IMR-90 (cell line): ENCODE measurements around the gene IMPG1. TPM values are rescaled to one million over a fixed set of nuclear protein-coding genes. Genes with fewer than 3 reads are reported as not detected.

Experiments
- ATAC-seq: fragments of 200-7000 bp; cut with Tn5 transposase; 2 replicates; pipeline ENCODE4 v1.9.1; 2020; ENCODE audit warnings: low read depth, mild to moderate bottlenecking, moderate library complexity
- BruUV-seq: library from RNA; stranded (reverse); fragments of 400-500 nt; replicated peaks from 2 replicates; lab custom pipeline; 2021; lab: Mats Ljungman, UMichigan
- CTCF ChIA-PET: fragments of 300-600 bp; formaldehyde crosslinking; extraction: SDS; loops from one replicate; lab custom pipeline; 2021; ENCODE audit warnings: antibody characterized with exemption; lab: Yijun Ruan, JAX
- POLR2A ChIA-PET: fragments of 300-600 bp; sonication (Branson Sonifier 250); formaldehyde crosslinking; loops from one replicate; lab custom pipeline; 2022; ENCODE audit warnings: antibody characterized with exemption; ENCODE audit not compliant: unreplicated experiment; lab: Charles Lee
- DNase-seq: peaks from one replicate; pipeline ENCODE4 v3.0.0; 2013
- H2AFZ ChIP-seq: replicated peaks from 2 replicates; pipeline ENCODE3; 2013; ENCODE audit warnings: low read length, mild to moderate bottlenecking; ENCODE audit not compliant: poor library complexity
- H2AK5ac ChIP-seq: 2 replicates; pipeline ENCODE4 v1.6.1; 2013; ENCODE audit warnings: low read depth, low read length, inconsistent platforms
- H2AK9ac ChIP-seq: replicated peaks from 2 replicates; pipeline ENCODE3; 2013; ENCODE audit warnings: mild to moderate bottlenecking, low read depth, low read length, moderate library complexity; ENCODE audit not compliant: poor library complexity
- H2BK120ac ChIP-seq: 2 replicates; pipeline ENCODE4 v1.6.1; 2013; ENCODE audit warnings: low read depth, low read length, inconsistent platforms
- H2BK15ac ChIP-seq: 3 replicates; pipeline ENCODE4 v1.6.1; 2013; ENCODE audit warnings: low read depth, low read length, inconsistent platforms
- H2BK20ac ChIP-seq: 2 replicates; pipeline ENCODE4 v1.6.1; 2013; ENCODE audit warnings: low read depth, mild to moderate bottlenecking, inconsistent platforms, low read length, moderate library complexity
- H2BK5ac ChIP-seq: 2 replicates; pipeline ENCODE4 v1.6.1; 2013; ENCODE audit warnings: mild to moderate bottlenecking, low read depth, low read length, inconsistent platforms; ENCODE audit not compliant: poor library complexity, severe bottlenecking
- H3K14ac ChIP-seq: replicated peaks from 2 replicates; pipeline ENCODE4 v1.6.1; 2013; ENCODE audit warnings: low read depth, low read length, inconsistent platforms
- H3K18ac ChIP-seq: 2 replicates; pipeline ENCODE4 v1.6.1; 2013; ENCODE audit warnings: low read depth, low read length, control low read depth
- H3K23ac ChIP-seq: 2 replicates; pipeline ENCODE4 v1.6.1; 2013; ENCODE audit warnings: low read depth, low read length, inconsistent platforms
- H3K27ac ChIP-seq: 2 replicates; pipeline ENCODE4 v1.5.1; 2013; ENCODE audit warnings: mild to moderate bottlenecking, control low read depth, low read length; ENCODE audit not compliant: insufficient read depth
- H3K27me3 ChIP-seq: 2 replicates; pipeline ENCODE4 v1.6.1; 2013; ENCODE audit warnings: low read length; ENCODE audit not compliant: control insufficient read depth, insufficient read depth
- H3K36me3 ChIP-seq: 2 replicates; pipeline ENCODE4 v1.6.1; 2013; ENCODE audit warnings: low read length, mixed read lengths; ENCODE audit not compliant: control insufficient read depth, insufficient read depth
- H3K4ac ChIP-seq: 2 replicates; pipeline ENCODE4 v1.6.1; 2013; ENCODE audit warnings: low read depth, low read length, inconsistent platforms
- H3K4me1 ChIP-seq: 2 replicates; pipeline ENCODE4 v1.6.1; 2013; ENCODE audit warnings: low read length, mixed read lengths; ENCODE audit not compliant: control insufficient read depth, insufficient read depth
- H3K4me2 ChIP-seq: 2 replicates; pipeline ENCODE4 v1.6.1; 2013; ENCODE audit warnings: low read depth, mild to moderate bottlenecking, control low read depth, low read length, moderate library complexity
- H3K4me3 ChIP-seq: 2 replicates; pipeline ENCODE4 v1.5.1; 2013; ENCODE audit warnings: low read depth, mild to moderate bottlenecking, control low read depth, low read length, moderate library complexity; ENCODE audit not compliant: insufficient read depth
- H3K56ac ChIP-seq: 2 replicates; pipeline ENCODE4 v1.6.1; 2013; ENCODE audit warnings: low read length, inconsistent platforms; ENCODE audit not compliant: insufficient read depth; ENCODE audit errors: extremely low read depth
- H3K79me1 ChIP-seq, 2 experiments: 2 replicates each; pipeline ENCODE4 v1.6.1; 2013; ENCODE audit warnings: low read length in 2 of 2, inconsistent platforms in 1 of 2, low read depth in 1 of 2
- H3K9ac ChIP-seq: 2 replicates; pipeline ENCODE4 v1.6.1; 2013; ENCODE audit warnings: low read depth, low read length, control low read depth
- H3K9me1 ChIP-seq: 2 replicates; pipeline ENCODE4 v1.6.1; 2013; ENCODE audit warnings: low read length, inconsistent platforms; ENCODE audit not compliant: insufficient read depth
- H3K9me3 ChIP-seq: 2 replicates; pipeline ENCODE4 v1.6.1; 2013; ENCODE audit warnings: low read length; ENCODE audit not compliant: control insufficient read depth, insufficient read depth
- H4K20me1 ChIP-seq: 2 replicates; pipeline ENCODE4 v1.6.1; 2013; ENCODE audit warnings: low read length, inconsistent platforms; ENCODE audit not compliant: insufficient read depth
- H4K5ac ChIP-seq: 2 replicates; pipeline ENCODE4 v1.6.1; 2013; ENCODE audit warnings: mild to moderate bottlenecking, low read depth, low read length, control low read depth
- H4K8ac ChIP-seq, 2 experiments: 2 replicates each; pipeline ENCODE4 v1.6.1; 2013; ENCODE audit warnings: low read depth in 2 of 2, low read length in 2 of 2, control low read depth in 1 of 2, inconsistent platforms in 1 of 2
- H4K91ac ChIP-seq: 2 replicates; pipeline ENCODE4 v1.6.1; 2013; ENCODE audit warnings: low read depth, low read length, inconsistent platforms; ENCODE audit not compliant: insufficient read depth
- MXI1 ChIP-seq: IDR thresholded peaks from 2 replicates; pipeline ENCODE4 v1.6.1; 2012; ENCODE audit warnings: low read depth, mild to moderate bottlenecking, low read length, moderate library complexity, borderline replicate concordance
- POLR2A ChIP-seq: IDR thresholded peaks from 2 replicates; pipeline ENCODE4 v1.6.1; 2012; ENCODE audit warnings: mild to moderate bottlenecking, low read depth, low read length
- RCOR1 ChIP-seq: IDR thresholded peaks from 2 replicates; pipeline ENCODE4 v1.6.1; 2012; ENCODE audit warnings: mild to moderate bottlenecking, low read length, improper control_type of control experiment; ENCODE audit not compliant: insufficient replicate concordance
- SMC3 ChIP-seq: fragments of 150-350 bp; IDR thresholded peaks from 2 replicates; pipeline ENCODE4 v1.6.1; 2016; ENCODE audit warnings: low read depth, mild to moderate bottlenecking, antibody characterized with exemption, low read length, moderate library complexity
- WGBS, 2 experiments: methylation state at CpG; one replicate each; pipeline versions ENCODE4 v1.1.5 to v1.1.7; 2013; ENCODE audit warnings: missing lambda C conversion rate in 2 of 2; ENCODE audit not compliant: insufficient read length in 1 of 2; ENCODE audit errors: extremely low coverage in 2 of 2; 5-methylcytosine and 5-hydroxymethylcytosine counted together
- dilution Hi-C: fragments of 300-500 bp; cut with HindIII; formaldehyde crosslinking; loops from one replicate; pipeline ENCODE4 v1.14.3; 2018; ENCODE audit warnings: low sequenced_read_pairs; ENCODE audit not compliant: unreplicated experiment
- in situ Hi-C: fragments of 300-500 bp; cut with MboI; formaldehyde crosslinking; loops from 3 replicates; pipeline ENCODE4 v1.14.3; 2019; ENCODE audit warnings: low sequenced_read_pairs, inconsistent platforms, mixed read lengths
- intact Hi-C: fragments of 100-400 bp; cut with micrococcal nuclease; formaldehyde crosslinking; loops from 2 replicates; pipeline ENCODE4 v1.10.0; 2022
- polyA plus RNA-seq, 3 experiments: library from polyadenylated mRNA; depleted of rRNA; stranded (reverse); fragments of >200 nt; gene quantifications; 2 replicates each; pipeline ENCODE4 v1.2.3, GENCODE V29; 2012; ENCODE audit warnings: low replicate concordance in 1 of 3
- total RNA-seq: library from RNA; depleted of rRNA; stranded (reverse); fragments of >200 nt; gene quantifications from 2 replicates; pipeline ENCODE4 v1.2.3, GENCODE V29; 2012

The IMPG1 gene
- total and polyA plus RNA-seq, 2 of the 4 experiments (the other 2 are of a cell fraction) = not detected

- H3K23ac ChIP-seq = no peak overlapping the region
- no peaks in the 10 kb centered on the region for H3K79me1 ChIP-seq
- intact Hi-C loops = no loop called here
- no TSS peak for BruUV-seq
- no peak overlapping the region for H3K18ac ChIP-seq
- H2BK20ac ChIP-seq = no peak overlapping the region
- no peaks in the 10 kb centered on the region for H3K9me1 ChIP-seq
- no peak overlapping the region for H3K9ac ChIP-seq
- no peak overlapping the region for H3K4me3 ChIP-seq
- no peak overlapping the region for H4K5ac ChIP-seq
- no peak overlapping the region for H2BK120ac ChIP-seq
- no peak overlapping the region for H4K8ac ChIP-seq
- no CpG with 5 or more reads among the region's 1 CpG for WGBS, 2 experiments
- H3K27ac ChIP-seq = no peak overlapping the region
- H3K27me3 ChIP-seq = no peaks in the 10 kb centered on the region
- H3K36me3 ChIP-seq = no peaks in the 10 kb centered on the region
- no peaks in the 10 kb centered on the region for H3K4me1 ChIP-seq
- dilution Hi-C loops = no loop called here
- TF ChIP-seq POLR2A = no peak
- no peak for TF ChIP-seq RCOR1
- TF ChIP-seq MXI1 = no peak
- no peak for TF ChIP-seq SMC3
- DNase-seq (no peak), ATAC-seq (no peak)
- no peak overlapping the region for H2AK9ac ChIP-seq
- H3K14ac ChIP-seq = no peak overlapping the region
- H2AFZ ChIP-seq = no peak overlapping the region
- H4K20me1 ChIP-seq = no peaks in the 10 kb centered on the region
- H2BK15ac ChIP-seq = no peak overlapping the region
- H3K9me3 ChIP-seq = no peaks in the 10 kb centered on the region; the same call in 1 of the 2 replicates
- POLR2A ChIA-PET = no interaction called here
- CTCF ChIA-PET = no interaction called here
- no peak overlapping the region for H3K4me2 ChIP-seq
- H4K91ac ChIP-seq = no peak overlapping the region
- H2BK5ac ChIP-seq = no peak overlapping the region
- H2AK5ac ChIP-seq = no peak overlapping the region
- no peak overlapping the region for H3K56ac ChIP-seq
- in situ Hi-C loops = no loop called here
- H3K4ac ChIP-seq = no peak overlapping the region
Measured at GRCh38 chr6:76057469-76057868, 15.0 kb downstream of the IMPG1 start.
